Muscle of arm (tissue), 12 donors: Measurements from ENCODE around the gene UNCX. TPM values are rescaled to one million over a fixed set of nuclear protein-coding genes. Genes with fewer than 3 reads are reported as not detected.

ENCODE experiments used
- DNase-seq: peaks from one replicate; pipeline ENCODE4 v3.0.0-alpha.2; 2013
- polyA plus RNA-seq, 12 donors: library from polyadenylated mRNA; unstranded; fragments of 120-200 nt; gene quantifications; one replicate each; pipeline ENCODE4 v1.2.1, GENCODE V29; 2013; ENCODE audit not compliant: insufficient read length in 12 of 12

UNCX gene
- polyA plus RNA-seq, 12 donors: not detected

DNA sequence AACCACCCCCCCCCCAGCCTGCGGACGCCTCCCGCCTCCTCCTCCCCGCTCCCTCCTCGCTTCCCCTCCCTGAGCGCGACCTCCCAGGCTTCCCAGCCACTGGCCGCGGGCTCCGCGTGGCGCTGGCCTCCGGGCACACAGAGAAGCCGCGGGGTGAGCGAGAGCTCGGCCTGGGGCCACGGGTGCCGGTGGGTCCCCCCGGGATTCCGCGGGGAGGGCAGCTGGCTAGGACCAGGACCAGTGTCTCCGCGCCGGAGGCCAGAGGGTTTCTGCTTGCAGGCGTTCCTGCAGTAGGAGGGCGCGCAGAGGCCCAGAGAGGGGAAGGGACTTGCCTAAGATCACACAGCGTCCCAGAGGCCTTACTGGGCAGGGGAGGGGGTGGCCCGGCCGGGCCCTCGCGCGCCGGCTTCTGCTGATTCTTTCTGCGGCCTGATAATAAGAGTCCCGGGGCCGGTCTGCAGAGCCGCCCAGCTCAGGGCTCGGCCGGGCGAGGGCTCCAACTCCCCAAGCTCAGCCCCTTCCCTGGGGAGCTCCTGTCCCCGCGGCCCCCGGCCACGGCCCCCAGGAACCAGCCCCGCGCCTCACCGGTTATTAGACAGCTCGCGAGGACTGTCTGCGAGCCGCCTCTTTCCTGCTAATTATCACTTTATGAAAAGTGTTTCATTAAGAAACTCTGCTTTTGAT, 10.1 kb downstream of the UNCX start:
- DNase-seq: no peak

GRCh38 chr7:1243290-1243963, 10.8 kb downstream of the UNCX start:
- DNase-seq: no peak

DNA sequence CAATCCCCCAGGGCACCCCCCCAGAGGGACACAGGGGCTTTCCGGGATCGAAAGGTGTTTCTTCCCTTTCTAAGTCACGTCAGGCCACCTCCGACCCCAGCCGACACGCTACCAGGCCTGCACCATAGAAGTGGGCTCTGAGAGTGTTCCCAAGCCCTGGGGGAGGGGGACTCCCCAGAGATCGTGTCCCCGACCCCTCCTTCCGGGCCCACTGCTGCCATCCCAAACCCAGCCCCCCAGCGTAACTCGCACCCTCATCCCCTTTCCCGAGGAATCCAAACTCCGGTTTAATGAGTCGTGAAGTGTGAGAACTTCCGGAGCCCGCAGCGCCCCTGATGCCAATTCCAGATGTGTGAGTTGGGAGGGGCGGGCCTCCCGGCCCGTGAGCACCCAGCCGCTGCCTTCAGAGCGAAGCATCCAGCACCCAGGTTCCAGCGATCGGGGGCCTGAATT, 11.3 kb downstream of the UNCX start:
- DNase-seq: no peak

GRCh38 chr7:1244700-1245523, 12.2 kb downstream of the UNCX start:
- DNase-seq: no peak

DNA sequence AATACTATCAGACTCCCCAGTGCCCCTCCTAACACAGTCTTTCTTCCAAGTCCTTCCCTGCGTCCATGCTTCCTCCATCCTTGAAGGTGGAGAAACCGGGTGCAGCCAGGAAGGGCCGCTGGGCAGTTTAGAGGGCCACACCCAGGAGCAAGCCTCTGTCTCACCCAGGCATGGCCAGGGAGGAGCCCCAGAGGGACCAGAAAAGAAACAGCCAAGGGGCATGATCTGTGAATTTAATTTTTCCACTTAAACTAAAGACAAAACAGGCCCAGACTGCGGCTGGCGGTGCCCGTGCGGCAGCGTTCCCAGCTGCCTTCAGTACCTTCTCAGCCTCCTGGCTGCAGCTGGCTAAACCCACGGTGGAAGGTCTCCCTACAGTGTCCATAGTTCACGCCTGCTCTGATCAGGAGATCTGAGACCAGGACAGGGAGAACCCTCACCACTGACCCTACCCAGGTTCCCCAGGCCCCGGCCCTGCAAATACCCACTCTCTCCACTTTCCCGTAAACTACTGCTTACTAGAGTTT, 12.9 kb downstream of the UNCX start:
- no peak for DNase-seq

- DNase-seq: no peak
Observed at GRCh38 chr7:1246160-1246870, 13.6 kb downstream of the UNCX start.

- no peak for DNase-seq
Observed at GRCh38 chr7:1246871-1247526, 14.3 kb downstream of the UNCX start.

GRCh38 chr7:1247527-1248041, 14.9 kb downstream of the UNCX start:
- DNase-seq: no peak

DNA sequence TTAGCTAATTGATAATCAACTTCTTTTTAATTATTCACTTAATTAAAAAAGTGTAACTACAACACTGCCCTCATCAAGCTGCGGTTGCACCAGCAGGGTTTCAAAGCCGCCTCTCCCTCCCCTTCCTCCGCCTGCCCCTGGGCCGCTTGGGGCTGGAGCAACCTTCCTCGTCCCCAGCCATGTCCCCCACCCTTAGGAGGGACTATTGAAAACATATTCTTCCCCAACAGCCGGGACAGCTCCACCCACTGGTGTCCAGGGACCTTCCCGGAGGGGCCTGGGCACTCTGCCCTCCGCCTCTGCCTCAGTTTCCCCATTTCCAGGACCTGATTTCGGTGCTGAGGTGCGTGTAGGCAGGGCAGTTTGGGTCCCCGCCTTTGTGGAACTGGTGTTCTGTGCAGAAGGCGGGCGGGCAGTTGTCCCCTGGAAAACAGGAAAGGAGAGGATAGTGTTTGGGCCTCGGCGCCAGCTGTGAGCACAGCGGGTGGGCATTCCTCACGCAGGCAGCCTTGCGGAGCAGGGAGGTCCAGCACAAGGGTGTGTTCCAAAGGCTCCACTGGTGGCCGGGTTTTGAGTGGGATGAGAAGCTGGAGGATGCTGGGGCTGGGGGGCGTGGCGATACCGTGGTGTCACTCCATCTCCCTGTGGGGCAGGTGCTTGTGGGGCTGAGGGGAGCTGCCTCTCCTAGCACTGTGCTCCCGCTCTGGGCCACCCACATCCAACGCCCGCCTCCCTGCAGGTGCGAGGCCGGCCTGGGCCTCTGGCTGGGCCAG, 15.7 kb downstream of the UNCX start:
- no peak for DNase-seq

- no peak for DNase-seq
Observed at GRCh38 chr7:1248916-1249581, 16.4 kb downstream of the UNCX start.

- DNase-seq: no peak
Observed at GRCh38 chr7:1249731-1250130, 17.1 kb downstream of the UNCX start.

DNA sequence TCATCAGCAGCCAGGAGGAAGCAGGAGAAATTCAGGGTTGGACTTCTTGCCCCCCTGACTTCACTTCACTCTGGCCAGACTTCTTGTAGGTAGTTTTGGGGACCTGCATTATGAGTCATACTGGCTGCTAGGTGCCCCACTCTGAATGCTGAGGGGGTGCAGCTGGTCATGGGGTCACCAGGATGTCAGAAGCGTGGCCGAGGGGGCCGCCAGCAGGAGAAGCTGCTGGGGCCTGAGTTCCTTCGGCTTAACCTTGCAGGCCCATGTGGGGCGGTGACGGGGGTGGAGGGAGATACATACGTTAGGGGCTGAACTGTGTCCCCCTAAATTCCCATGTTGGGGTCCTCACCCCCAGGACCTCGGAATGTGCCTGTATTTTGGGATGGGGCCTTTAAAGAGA, 18.2 kb downstream of the UNCX start:
- DNase-seq: no peak

DNA sequence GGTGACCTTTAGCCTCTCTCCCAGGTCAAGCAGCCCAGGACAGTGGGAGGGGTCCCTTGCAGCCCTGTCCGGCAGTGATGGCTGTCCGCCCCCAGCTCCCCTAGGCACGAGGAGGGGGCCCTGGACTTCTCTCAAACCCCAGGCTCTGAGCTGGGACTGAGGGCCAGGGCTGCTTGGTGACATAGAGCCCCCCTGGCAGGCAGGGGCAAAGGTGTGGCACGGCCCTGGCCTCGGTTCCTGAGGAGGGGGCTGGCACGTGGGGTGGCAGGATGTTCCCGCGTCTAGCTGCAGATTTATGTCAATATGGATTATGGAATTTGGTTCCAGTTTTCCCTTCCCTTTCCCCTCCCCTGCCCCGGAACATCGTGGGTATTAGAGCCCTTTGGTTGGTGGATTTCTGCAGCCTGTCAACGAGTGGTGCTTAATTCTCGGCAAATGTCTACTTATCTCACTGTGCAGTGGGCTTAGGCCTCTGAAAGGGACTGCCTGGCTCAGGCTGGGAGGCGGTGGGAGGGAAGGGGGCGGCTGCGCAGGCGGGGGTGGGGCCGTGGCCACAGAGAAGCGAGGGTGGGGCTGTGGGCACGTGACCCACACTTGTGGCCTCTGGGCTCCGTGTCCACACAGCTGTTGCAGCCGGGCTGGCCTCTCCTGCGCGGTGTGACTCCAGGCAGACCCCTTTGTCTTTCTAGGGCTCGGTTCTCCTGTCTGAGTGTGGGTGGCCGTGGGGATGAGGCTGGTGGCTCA, 19.3 kb downstream of the UNCX start:
- no peak for DNase-seq

DNA sequence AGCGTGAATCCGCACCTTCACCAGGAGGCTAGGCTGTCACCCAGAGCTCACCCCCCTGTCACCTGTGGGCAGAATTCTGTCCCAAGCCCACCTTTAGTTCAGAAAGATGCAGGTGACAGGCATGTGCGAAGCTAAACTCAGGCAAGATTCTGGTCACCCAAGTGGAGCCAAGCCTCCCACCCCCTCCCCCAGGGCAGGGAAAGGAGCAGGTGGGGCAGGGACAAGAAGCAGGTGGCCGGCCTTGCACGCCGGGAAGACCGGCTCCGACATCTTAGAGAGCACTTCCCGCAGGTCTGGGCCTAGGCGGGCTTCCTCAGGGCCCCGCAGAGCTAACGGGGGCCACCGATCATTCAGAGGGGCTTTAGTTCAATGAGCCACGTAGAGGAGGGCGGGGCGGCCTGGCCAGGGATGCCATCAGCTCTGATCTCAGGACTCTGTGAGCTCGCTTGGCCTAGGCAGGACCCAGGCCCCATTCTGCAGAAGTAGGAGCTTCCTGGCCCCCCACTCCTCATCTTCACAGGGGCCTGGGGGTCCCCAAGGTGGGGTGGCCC, 19.9 kb downstream of the UNCX start:
- no peak for DNase-seq

- DNase-seq: no peak
Observed at GRCh38 chr7:1253681-1254181, 21.1 kb downstream of the UNCX start.

DNA sequence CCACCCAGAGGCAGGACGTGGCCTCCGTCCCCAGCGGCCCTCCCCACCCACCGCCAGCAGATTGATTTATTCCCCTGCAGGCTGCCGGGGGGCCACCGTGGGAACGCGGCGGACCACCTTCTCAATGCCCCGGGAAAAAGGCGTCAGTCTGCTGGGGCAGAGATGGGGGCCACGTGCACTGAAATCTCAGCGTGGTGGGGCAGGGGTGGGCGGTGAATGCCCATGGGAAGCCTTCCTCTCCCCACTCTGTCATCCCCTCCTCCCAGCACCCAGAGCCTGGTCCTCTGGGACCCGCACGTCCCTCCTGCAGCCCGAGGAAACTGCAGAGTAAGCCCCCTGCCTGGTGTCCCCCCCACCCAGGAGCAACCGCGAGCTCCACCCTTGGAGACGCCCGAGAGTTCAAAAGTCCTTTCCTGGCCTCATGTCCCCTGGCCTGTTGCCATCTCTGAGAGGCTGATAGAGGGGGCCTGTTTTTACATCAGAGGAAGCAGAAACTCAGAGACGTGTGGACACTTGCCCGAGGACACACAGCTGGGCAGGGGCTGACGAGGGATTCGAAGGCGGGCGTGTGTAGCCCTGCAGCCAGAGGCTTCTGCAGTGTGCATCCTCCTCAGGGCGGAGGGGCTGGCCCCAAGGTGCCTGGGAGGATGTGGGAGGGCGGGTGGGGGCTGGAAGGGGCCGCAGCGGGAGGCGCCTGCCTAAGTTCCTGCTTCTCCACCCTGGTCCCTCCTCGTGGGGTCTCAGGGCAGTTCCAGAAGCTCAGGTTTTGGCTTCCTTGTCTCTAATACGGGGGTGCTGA, 21.8 kb downstream of the UNCX start:
- no peak for DNase-seq

DNA sequence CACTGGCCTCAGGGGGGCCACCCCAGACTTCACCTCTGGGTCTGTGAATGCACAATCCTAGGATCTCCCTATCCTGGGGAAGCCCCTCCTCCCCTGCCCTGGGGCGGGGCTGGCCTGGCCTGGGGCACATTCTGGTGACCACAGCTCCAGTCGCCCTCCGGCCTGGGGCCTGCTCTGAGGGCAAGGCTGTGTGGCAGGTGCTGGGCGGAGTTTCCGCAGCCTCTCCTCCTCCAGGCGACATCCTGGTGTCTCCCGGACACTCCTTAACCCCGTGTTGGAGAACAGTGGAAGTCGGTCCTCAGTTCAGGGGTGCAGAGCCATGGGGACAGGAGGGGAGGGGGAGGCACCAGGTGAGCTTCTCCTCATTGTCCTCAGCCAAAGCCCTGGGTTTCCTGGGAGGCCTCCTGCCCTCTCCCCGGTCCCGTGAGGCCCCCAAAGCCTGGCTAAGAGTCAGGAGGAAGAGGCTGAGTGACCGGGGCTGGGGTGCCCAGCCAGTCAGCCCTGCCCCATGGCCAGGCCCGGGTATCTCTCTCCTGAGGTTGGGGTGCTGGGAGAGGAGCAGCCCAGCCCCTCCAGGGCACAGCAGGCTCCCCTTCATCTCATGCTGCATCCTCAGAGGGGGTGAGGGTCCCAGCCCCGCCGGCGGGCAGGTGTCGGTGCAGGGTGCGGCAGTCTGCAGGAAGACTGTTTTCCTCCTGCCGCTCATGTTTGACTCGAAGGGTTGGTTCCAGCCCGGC, 22.6 kb downstream of the UNCX start:
- no peak for DNase-seq
